ENCODE measurements around the gene TTC31.

TTC31 gene

GRCh38 chr2:74505448-74506246 is 22.8 kb downstream of the TTC31 start:
- H3K4me1 ChIP-seq (ENCODE audit: insufficient read depth, poor library complexity, severe bottlenecking): peaks cover 5% of the 10 kb centered on the region
- peaks cover 19% of the 10 kb centered on the region for H3K36me3 ChIP-seq (ENCODE audit: low read depth)
- TF ChIP-seq CTCF (IDR thresholded peaks at IDR 0.05; ENCODE audit: poor library complexity, severe bottlenecking): no peak
- no peak overlapping the region for H3K4me3 ChIP-seq (ENCODE audit: severe bottlenecking)
- DNase-seq (ENCODE audit: low spot score) (peak; percentile 33), ATAC-seq (ENCODE audit: low read depth) (no peak)
- H3K9me3 ChIP-seq (ENCODE audit: severe bottlenecking): no peaks in the 10 kb centered on the region
- H3K27ac ChIP-seq (ENCODE audit: poor library complexity, severe bottlenecking): peak overlapping the region; percentile 83
- no peaks in the 10 kb centered on the region for H3K27me3 ChIP-seq (ENCODE audit: insufficient read depth, poor library complexity, severe bottlenecking)

- peak; percentile 79 for TF ChIP-seq CTCF (IDR thresholded peaks at IDR 0.05; ENCODE audit: poor library complexity, severe bottlenecking)
- Histone ChIP-seq H3K36me3 (ENCODE audit: low read depth) (peaks cover 19% of the 10 kb centered on the region), H3K27ac (ENCODE audit: poor library complexity, severe bottlenecking) (peak within 1 kb of the TSS; percentile 83), H3K27me3 (ENCODE audit: insufficient read depth, poor library complexity, severe bottlenecking) (peaks cover 10% of the 10 kb centered on the region), H3K4me1 (ENCODE audit: insufficient read depth, poor library complexity, severe bottlenecking) (peaks cover 5% of the 10 kb centered on the region), H3K4me3 (ENCODE audit: severe bottlenecking) (peak within 1 kb of the TSS; percentile 93), H3K9me3 (ENCODE audit: severe bottlenecking) (no peaks in the 10 kb centered on the region)
- ATAC-seq (ENCODE audit: low read depth): peak; percentile 88
- peak; percentile 97 for DNase-seq (ENCODE audit: low spot score)
These were observed 24.5 kb downstream of the TTC31 start, which contains the start of gene PCGF1 for GRCh38 chr2:74507145-74507925. PCGF1 (minus strand) TSS chr2:74507695; CDS start chr2:74507668, 27 bp downstream.

- ATAC-seq (ENCODE audit: low read depth) (peak; percentile 26; the same call in 2 of the 3 replicates), DNase-seq (ENCODE audit: low spot score) (peak; percentile 24)
- H3K36me3 ChIP-seq (ENCODE audit: low read depth): peaks cover 19% of the 10 kb centered on the region
- no peak for TF ChIP-seq CTCF (IDR thresholded peaks at IDR 0.05; ENCODE audit: poor library complexity, severe bottlenecking)
- peak overlapping the region; percentile 83 for H3K27ac ChIP-seq (ENCODE audit: poor library complexity, severe bottlenecking)
- no peaks in the 10 kb centered on the region for H3K9me3 ChIP-seq (ENCODE audit: severe bottlenecking)
- peaks cover 17% of the 10 kb centered on the region for H3K27me3 ChIP-seq (ENCODE audit: insufficient read depth, poor library complexity, severe bottlenecking)
- peak overlapping the region; percentile 93 for H3K4me3 ChIP-seq (ENCODE audit: severe bottlenecking)
- H3K4me1 ChIP-seq (ENCODE audit: insufficient read depth, poor library complexity, severe bottlenecking): peaks cover 5% of the 10 kb centered on the region
These were observed 25.1 kb downstream of the TTC31 start for GRCh38 chr2:74507926-74508520.

GRCh38 chr2:74510272-74510671 is 27.4 kb downstream of the TTC31 start:
- Histone ChIP-seq H3K4me3 (ENCODE audit: severe bottlenecking) (no peak overlapping the region), H3K9me3 (ENCODE audit: severe bottlenecking) (no peaks in the 10 kb centered on the region), H3K4me1 (ENCODE audit: insufficient read depth, poor library complexity, severe bottlenecking) (peaks cover 5% of the 10 kb centered on the region), H3K27me3 (ENCODE audit: insufficient read depth, poor library complexity, severe bottlenecking) (peaks cover 40% of the 10 kb centered on the region), H3K27ac (ENCODE audit: poor library complexity, severe bottlenecking) (no peak overlapping the region), H3K36me3 (ENCODE audit: low read depth) (peaks cover 14% of the 10 kb centered on the region)
- TF ChIP-seq CTCF (IDR thresholded peaks at IDR 0.05; ENCODE audit: poor library complexity, severe bottlenecking): no peak
- no peak for ATAC-seq (ENCODE audit: low read depth)
- no peak for DNase-seq (ENCODE audit: low spot score)
